HuH-7 (cell line): ENCODE results near the gene MAFF.

Experiments
- DNase-seq: peaks from one replicate; pipeline ENCODE4 v3.0.0; 2011; ENCODE audit warnings: low spot score

MAFF gene

DNA sequence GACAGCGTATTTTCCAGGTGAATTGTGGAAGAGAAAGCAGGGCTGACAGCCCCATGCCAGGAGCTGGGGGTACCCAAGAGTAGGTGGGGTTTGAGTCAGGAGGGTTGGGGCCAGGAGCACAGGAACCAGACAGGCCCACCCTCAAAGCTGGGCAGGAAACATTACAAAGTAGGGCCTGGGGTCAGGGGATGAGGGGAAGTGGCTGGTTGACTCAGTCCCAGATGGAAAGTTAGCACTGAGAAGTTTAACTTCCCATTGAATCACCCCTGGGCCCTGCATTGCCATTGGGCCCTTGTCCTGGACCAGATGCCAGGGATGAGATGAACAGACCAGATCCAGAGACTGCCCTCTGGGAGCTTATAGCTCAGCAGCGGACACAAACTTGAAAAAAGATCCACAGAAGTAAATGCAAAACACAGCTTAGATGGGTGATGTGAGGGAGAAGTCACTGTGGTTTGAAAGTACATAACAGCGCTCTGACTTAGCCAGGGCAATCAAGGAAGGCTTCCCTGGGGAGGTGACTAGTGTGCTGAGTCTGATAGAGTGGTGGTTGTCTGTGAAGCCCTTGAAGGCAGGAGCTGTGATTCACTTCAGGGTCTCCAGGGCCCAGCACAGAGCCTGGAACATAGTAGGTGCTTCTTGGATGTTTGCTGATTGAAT, 2.2 kb downstream of the MAFF start:
- no peak for DNase-seq

DNA sequence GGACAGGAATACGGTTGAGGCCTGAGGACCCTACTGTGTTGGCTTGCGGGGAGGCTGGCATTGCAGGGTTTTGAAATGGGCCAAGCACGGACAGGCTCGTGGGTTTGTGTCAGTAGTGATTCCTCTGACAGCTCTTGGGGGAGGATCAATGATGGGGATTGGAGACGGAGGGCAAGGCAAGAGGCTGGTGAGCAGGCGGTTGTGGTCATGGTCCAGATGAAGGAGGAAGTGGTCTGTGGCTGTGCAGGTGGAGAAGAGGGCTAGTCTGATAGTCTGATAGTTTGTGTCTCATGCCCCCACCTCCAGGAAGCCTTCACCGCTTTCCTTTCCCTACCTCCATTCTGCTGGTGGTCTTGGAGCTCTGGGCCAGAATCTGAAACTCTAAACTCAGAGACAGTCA, 3.0 kb downstream of the MAFF start:
- no peak for DNase-seq

DNA sequence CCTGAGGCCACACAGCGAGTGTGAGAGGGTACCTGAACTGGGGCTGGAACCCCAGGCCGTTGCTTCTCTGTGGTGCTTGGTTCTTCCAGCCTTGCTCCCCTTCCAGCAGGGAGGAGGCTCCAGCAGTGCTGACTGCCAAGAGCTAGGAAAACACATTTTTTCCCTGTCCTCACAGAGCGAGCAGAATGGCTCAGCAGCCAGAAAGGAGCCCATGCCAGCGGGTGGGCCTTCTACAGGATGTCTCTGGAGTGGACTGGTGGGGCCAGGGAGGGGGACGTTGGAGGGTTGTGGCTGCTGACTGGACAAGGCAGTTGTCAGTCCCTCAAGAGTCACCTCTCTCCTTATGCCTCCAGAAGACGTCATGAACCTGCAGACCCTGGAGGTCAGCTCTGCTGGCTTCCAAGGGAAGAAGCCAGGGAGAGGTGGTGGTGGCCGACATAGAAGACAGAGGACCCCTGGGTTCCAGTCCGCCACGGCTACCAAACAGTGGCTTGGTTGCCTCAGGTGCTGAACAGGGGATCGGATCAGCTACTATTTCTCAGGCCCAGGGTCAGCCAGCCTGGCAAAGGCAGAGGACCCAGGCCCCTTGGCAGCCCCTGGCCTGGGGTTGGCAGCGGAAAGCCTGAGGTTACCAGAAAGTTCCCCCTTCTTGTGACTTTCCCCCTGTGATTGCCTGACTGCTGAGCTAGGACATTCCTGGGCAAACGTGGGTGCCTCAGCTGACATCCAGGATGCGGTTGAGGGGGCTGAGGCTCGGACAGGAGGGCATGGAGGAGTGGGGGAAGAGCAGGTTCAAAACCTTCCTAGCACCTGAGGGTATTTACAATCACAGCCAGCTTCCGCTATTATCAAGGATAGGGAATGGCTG, 3.7 kb downstream of the MAFF start:
- no peak for DNase-seq

DNA sequence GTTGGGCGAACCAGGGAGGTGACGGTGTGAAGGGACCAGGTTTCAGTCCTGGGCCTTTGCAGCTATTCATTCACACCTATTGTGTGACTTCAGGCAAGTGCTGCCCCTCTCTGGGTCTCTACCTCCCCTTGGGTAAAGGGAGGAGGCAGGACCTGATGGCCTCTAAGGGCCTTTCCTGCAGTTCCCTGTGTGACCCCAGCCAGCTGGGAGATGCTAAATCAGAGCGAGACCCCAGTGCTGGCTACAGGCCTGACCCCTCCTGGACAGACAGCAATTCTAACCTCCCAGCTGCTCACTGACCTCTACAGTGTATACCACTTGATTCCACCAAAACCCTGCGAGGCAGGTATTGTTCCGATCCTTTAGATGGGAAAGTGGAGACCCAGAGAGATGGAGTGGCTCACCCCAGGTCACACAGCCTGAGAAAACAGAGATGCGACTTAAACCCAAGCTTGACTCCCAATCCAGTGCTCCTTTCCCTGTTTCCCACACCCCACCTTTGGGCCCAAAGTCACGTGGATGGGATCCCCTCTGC, 6.2 kb downstream of the MAFF start:
- DNase-seq, result no peak

DNA sequence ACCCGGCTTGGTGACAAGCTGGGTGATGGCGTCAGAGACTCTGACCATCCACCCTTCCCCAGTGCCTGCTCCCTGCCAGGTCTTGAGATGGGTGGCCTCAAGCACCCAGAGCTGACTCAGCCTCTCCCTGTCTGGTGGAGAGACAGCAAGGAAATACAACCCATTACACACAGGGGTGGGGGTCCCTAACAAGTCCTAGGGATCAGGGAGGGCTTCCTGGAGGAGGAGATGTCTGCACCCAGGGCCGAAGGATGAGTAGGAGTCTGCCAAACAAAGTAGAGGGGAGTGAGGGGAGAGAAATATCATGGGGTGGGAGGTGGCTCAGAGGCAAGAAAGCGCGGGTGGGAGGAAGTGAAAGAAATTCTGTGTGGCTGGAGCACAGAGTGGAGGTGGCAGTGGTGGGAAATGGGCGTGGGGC, 6.8 kb downstream of the MAFF start:
- no peak for DNase-seq

DNA sequence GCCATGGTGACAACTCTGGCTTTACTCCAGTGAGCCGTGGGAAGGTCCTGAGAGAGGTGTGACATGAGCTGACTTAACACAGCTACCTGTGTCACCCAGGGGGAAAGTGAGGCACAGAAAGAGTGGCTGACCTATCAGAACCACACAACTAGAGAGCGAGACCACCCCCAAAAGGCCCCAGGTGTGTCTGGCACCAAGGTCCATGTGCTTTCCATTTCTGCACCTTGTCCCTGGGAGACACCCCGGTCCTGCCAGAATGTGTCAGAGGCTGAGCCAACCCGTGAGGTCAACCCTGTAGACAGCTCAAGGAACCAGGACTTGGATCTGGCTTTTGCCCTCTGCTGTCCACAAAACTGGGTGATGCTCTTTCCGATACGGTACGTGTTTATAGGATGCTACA, 9.8 kb downstream of the MAFF start:
- DNase-seq, result no peak

DNA sequence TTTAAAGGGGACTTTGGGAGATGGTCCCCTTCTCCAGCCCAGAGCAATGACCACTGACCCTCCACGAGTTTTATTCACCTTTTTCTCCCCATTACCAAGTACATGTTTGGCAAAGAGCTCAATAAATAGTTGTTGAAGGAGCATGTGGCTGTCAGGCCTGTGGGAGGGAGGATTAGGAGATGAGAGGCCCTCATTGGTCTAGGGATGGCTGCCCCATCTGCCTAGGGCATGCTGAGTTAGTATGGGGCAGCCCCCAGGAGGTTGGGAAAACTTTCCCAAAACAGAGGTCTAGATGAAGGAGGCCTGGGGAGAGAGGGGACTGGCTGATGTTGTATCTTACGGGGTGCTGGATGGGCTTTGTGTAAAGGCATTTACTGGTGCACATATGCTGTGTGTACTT, 10.6 kb downstream of the MAFF start:
- DNase-seq, result no peak

DNA sequence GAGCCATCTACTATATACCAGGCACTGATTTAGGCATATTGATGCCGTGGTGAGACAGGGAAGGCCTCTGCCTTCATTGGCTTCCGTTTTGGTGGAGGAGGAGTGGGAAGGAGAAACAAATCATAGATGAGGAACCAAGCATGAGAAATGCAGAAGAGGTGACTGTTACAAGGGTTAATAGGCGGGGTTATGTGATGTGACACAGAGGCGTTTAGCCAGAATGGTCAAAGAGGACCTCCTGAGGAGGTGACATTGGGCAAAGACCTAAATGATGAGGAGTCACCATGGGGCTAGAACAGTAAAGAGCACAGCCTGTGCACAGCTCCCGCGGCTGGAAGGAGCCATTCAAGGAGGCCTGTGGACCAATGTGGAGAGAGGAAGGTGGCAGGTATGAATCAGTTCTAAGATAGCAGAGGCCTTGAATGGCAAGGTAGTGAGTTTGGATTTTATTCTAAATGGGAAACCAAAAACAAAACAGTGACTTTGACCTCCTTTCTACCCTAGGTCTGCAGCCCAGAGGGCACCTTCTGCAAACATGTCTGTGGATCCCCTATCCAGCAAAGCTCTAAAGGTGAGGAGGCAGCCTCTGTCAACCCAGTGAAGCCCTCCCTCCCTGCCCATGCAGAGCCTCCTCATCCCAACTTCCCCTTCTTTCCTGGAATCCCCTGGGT, 11.7 kb downstream of the MAFF start:
- DNase-seq, result no peak

DNA sequence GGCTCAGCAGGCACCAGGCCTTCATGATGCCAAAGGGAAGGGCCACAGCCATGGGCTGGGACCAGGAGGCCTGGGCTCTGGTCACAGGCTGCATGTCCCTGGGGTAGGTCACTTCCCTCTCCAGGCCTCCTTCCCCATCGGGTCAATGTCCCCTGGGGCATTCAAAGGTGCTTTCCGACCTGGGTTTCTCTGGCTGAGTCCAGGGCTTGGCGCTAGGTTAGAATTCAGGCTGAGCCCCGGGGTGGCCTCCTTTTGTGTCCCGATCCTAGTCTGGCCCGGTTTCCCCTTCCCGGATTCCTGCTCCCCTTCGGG, 12.2 kb downstream of the MAFF start:
- no peak for DNase-seq

DNA sequence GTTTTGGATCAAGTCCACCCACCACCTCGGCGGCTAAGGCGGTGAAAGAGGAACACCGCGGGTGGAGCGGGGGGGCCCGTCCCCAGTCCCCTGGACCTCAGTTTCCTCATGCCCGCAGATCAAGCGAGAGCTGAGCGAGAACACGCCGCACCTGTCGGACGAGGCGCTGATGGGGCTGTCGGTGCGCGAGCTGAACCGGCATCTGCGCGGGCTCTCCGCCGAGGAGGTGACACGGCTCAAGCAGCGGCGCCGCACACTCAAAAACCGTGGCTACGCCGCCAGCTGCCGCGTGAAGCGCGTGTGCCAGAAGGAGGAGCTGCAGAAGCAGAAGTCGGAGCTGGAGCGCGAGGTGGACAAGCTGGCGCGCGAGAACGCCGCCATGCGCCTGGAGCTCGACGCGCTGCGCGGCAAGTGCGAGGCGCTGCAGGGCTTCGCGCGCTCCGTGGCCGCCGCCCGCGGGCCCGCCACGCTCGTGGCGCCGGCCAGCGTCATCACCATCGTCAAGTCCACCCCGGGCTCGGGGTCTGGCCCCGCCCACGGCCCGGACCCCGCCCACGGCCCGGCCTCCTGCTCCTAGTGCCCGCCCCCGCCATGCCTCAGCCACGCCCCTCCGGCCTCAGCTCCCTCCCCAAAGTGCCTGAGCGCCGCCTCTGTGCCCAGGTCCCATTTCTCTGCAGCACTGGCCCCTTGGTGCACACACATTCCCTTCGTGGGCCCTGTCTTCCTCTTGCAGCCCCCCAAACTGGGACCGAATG, 12.7 kb downstream of the MAFF start:
- no peak for DNase-seq

DNA sequence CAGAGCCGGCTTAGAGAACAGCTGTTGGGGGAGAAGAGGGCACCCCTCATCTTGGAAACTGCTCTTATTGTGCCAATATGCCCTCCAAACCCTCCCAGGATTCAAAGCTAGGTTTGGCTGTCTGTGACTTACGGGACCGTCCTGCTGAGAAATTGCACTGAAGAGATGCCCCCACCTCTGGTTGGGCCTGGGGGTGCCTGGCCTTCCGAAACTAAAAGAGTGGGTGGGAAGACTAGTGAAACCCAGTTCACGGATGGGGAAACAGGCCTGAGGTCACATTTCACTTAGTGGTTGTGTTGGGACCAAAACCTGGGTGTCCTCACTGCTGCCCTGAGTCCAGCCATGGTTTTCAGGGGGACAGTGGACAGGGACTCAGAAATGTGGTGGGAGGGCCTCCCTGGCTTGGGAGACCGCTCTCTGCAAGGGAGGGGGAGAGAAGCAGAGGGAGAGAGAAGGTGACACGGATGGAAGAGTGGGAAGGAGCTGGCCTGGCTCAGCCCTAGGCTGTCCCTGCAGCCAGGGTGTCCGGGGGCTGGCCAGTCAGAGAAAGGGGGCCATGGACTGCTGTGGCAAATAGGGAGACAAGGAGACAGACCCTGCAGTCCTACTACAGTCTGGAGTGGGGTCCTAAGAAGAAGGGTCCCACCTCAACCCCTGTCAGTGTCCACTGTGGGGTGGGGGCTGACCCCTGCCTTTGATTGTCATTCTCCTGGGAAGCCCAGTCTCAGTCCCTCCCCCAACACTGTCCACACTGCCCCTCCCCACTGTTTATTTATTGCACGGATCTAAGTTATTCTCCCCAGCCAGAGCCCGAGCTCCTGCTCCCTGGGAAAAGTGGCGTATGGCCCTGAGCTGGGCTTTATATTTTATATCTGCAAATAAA, 13.6 kb downstream of the MAFF start:
- no peak for DNase-seq

DNA sequence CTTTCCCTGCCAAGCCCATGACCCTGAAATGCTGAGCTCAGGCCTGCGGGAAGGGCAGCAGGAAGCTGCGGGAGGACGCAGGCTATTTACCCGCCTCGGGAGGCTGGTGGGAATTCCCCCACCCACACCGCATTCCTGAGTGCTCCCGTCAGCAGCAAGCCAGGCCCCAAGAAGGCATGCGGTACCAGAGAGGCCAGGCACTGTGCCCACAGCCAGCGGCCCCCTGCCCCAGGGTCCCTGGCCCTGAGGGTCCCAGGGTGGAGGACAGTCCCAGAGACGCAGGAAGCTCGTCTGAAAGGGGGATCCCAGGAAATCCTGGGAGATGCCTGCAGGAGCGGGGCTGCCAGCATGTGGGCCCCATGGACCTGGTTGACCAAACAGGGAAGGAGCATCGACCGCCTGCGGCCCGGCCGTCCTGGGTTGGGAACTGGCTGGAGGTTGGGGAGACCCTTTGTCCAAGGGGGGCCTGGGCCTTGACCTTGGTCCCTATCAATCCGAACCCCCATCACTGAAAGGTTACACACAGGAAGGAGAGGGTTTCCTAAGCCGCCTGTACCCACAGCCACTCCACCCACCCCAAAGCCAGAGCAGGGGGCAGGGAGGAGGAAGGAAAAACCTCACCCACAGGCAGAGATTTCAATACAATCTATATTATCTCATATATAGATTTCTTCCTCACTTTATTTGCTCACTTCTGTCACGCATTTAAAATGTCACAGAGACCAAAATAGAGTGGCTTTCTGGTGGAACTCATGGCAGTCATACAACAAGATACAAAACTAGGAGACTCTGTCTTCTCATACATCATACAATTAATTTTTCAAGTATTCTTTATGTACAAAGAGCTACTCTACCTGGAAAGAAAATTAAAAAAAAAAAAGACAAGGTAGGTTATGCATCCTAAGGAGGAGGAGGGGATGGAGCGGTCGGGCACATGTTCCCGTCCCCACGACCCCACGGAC, 17.1 kb downstream of the MAFF start:
- DNase-seq, result peak; percentile 93

DNA sequence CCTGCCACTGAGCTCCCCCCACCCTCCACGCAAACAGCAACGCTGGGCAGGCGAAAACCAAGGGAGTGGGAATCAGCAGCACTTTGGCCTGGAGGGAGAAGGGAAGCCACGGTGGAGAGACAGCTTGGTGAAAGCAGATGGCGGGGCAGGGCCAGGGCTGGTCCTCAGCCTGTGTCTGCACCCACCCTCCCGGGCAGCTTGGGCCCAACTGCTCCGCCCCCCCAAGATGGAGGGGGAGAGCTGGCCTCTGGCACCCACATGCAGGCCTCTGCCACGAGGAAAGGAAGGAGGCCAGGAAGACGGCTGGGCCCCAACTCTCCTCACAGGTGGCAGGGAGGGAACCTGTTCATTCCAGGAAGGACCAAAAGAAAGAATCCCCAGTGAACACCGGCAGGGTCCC, 17.8 kb downstream of the MAFF start:
- DNase-seq, result no peak

DNA sequence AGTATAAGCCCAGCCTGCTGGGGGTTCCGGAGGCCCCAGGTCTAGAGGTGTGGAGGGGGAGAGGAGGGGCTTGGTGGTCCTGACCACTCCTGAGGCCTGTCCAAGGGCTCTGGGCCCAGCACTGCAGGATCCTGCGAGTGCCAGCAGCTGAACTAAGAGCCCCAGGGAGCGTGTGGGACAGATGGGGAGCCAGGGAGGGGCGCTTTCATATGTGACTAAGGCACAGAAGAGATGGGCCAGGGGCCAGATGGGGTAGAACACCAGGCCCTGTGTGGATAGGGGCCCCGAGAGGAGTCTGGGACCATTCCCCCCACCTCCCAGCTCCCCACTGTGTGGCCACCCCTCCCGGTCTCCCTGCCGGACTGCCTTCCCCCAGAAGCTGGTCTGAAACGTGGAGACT, 18.4 kb downstream of the MAFF start:
- no peak for DNase-seq

DNA sequence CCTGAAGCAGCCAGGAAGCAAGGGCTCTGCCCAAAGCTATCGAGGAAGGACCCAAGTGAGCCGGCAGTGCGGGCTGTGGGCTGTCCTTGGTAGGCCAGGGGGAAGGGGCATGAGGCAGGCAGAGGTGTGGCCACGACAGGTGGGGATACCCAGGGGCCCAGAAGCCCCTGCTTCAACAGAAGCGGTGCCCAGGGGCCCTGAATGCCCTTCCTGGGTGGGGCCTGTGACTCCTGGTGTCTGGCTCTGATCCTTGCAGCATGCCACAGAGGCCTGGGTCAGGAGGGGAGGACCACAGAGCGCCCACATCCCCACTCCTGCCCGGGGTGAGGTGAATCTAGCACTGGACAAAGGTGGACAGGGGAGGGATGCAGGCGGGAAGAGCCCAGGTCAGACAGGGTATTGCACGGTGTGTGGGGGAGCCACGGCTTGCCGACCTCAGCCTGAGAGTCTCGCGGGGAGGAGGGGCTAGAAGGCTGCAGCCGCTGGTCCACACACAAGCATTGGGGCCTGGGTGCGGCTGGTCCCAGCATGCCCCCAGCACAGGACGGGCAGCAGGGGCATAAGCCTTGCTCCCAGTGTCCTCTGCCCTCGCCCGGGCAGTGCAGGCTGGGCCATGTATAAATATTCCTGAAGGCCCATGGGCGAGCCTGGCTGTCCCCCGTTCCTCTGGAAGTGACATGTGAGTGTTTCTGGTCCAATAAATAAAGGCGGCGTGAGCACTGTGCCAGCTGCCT, 19.0 kb downstream of the MAFF start:
- no peak for DNase-seq

DNA sequence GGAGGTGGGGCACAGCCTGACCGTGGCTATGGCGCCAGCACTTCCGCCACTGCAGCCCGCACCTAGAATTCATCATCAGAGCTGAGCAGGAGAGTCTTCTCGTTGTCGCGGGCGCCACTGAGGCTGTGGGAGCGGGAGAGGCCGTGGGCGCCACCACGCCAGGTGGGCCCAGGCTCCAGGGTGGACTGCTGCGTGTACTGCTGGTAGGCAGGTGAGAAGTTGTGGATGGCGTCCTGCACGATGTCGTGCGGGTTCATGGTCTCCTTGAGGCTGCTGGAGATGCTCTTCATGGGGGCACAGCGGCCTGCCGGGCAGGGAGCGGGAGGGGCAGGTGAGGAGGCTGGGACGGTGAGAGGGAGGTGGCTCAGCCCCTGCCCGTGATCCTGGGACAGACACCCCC, 19.6 kb downstream of the MAFF start:
- DNase-seq, result no peak

DNA sequence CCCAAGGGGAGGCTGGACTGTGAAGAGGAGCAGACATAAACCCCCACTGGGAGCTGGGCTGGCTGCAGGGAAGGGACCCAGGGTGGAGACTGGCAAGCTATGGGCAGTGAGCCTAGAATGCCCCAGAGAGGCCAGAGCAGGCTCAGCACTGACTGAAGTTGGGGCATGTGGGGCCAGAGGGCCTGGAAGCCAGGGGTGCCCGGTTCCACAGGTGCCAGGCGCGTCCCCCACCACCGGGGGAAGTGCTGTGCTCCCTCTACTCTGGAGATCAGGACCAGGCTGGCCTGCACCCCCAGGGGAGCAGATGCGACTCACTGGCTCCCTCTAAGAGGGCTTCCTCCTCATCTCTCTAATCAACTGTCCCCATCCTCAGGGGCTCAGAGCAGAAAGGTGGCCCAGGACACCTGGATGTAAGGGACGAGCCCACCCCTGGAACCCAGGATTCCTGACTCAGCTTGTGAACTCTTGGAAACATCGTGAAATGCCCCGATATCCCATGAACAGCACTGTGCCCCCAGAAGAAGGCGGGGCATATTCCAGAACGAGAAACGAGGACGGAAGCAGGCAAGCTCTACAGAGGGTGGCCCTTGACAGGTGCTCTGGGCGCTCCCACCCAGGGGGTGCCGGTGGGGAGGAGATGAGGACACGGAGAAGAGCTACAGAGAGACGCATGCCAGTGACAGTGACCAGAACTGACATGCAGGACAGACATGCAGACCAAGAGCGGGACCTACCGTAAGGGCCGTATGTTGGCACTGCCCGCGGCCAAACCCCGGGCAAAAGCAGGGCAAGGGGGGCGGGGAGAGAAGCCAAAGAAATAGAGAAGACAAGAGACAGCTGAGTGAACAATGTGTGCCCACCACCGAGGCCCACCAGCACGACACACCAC, 20.4 kb downstream of the MAFF start:
- no peak for DNase-seq

DNA sequence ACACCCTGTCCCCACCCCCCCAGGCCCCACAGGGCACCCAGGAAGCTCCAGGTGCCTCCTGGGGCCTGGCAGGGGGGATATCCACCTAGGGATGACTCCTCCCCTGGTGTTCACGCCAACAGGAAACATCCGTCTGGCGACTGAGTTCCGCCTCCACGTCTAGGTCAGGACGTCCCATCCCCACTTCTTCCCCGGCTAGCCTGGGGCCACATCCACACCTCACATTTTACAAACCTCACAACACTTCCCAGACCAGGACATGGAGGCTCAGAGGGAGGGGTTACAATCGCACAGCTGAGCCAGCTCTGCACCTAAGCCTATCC, 21.0 kb downstream of the MAFF start:
- no peak for DNase-seq
